ENCODE results near the gene C9orf50.

- no peak for TF ChIP-seq CTCF (IDR thresholded peaks at IDR 0.05)
- no peak for TF ChIP-seq POLR2A (IDR thresholded peaks at IDR 0.05)
These were observed 50.2 kb downstream of the C9orf50 start for GRCh38 chr9:129570450-129571297.
